Activated CD8-positive, alpha-beta memory T cell treated with anti-CD3 and anti-CD28 coated beads, Interleukin-2, amount 50 U/mL, for 1 hour (primary cell): ENCODE data around the gene OR1J2.

Source experiments
- DNase-seq: peaks from one replicate; pipeline ENCODE4 v3.0.0-alpha.2; 2020; ENCODE audit errors: extremely low read depth

OR1J2 gene

DNA sequence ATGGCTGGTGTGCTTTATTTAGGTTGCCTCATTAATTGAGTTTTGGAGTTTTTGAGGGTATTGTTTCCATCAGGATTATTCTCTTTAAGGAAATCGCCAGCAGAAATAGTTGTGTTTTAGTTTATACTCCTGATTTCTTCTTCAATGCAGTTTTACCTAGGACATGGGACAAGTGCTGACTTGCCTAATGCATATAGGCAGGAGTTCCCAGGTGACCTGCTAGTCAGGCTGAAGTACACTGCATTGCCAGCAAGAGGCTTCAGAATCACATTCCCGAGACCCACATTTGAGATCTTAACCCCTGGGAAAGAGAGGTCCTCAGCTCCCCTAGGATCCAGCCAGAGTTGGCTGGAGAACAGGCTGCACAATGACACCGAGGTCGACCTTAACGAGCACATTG is 40.8 kb downstream of the OR1J2 start:
- no peak for DNase-seq

DNA sequence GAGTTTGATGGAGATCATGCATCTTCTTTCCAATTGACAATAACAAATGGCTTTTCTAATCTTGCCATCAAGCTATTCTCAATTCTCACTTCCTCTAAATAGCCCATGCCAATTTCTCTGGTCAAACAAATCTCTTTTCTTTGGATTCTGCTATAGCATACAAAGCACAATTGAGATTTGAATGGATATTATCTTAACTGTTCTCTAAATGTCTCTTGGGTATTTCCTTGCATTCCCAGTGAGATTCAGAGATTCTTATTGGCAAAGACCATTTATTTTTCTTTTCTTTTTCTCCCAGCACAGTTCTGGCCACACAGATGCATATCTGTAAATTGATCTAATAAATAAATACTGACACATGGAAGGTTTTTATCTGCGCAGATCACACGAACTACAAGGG is 42.2 kb downstream of the OR1J2 start, which contains the start of gene OR1N2:
TSS of gene OR1N2 (plus strand) at position 301 of the 400 bp plus-strand sequence. CDS start 100 bp downstream, outside the sequence.
- DNase-seq = no peak
